GM19239 (cell line): Measurements from ENCODE around the gene THAP12.
"Not testable (repeated sequence)": the region's sequence is repeated elsewhere in the genome, so short reads cannot be mapped to it uniquely, and the experiment has no call there.

Experiments
- DNase-seq: peaks from one replicate; pipeline ENCODE4 v3.0.0; 2011; ENCODE audit warnings: low spot score; ENCODE audit not compliant: insufficient read length
- FAIRE-seq: peaks from 2 replicates; lab custom pipeline; 2011; peaks lifted over from hg19 to GRCh38; lab: Jason Lieb, UNC

The THAP12 gene, protein sequence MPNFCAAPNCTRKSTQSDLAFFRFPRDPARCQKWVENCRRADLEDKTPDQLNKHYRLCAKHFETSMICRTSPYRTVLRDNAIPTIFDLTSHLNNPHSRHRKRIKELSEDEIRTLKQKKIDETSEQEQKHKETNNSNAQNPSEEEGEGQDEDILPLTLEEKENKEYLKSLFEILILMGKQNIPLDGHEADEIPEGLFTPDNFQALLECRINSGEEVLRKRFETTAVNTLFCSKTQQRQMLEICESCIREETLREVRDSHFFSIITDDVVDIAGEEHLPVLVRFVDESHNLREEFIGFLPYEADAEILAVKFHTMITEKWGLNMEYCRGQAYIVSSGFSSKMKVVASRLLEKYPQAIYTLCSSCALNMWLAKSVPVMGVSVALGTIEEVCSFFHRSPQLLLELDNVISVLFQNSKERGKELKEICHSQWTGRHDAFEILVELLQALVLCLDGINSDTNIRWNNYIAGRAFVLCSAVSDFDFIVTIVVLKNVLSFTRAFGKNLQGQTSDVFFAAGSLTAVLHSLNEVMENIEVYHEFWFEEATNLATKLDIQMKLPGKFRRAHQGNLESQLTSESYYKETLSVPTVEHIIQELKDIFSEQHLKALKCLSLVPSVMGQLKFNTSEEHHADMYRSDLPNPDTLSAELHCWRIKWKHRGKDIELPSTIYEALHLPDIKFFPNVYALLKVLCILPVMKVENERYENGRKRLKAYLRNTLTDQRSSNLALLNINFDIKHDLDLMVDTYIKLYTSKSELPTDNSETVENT

DNA sequence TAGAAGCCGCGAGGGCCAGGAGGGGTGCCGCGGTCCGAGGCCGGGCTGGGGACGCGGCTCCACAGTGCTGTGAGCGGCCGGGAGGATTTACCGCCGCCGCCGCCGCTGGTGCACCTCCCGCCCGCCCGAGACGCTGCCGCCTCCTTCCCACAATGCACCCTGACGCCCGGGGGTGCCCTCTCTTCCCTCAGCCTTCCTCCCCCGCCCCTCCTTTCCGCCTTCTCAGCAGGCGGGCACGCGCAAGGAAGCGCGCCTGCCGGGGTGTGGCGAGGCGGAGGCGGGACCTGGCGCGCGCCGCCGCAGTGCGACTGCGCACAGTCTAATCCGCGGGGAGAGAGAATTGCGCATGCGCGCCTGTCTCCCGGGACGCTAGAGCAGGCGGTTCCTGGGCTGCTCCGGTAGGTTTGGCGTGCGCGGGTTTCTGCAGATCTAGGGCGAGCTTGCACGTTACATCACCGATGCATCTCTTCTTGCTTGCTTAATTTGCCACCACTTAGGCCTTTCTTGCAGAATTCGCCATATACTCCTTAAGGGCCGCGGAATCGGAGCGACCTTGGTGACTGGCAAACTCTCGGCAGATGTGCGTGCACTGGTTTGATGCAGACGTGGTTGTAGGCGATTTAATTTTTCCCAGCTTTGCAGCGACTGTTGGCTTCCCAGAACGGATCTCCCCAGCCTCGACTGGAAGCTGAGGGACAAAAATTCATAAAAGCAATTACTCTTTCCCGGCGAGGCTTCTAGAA, at the start of gene THAP12, which contains the start of gene GVQW3:
THAP12 (minus strand) TSS at position 156 of the 743 bp plus-strand sequence. CDS start 296 bp downstream, outside the sequence.
GVQW3 (plus strand) TSS at position 347 of the 743 bp plus-strand sequence. CDS start 506 bp downstream, outside the sequence.
- FAIRE-seq, result peak; percentile 96
- DNase-seq, result peak; percentile 93

DNA sequence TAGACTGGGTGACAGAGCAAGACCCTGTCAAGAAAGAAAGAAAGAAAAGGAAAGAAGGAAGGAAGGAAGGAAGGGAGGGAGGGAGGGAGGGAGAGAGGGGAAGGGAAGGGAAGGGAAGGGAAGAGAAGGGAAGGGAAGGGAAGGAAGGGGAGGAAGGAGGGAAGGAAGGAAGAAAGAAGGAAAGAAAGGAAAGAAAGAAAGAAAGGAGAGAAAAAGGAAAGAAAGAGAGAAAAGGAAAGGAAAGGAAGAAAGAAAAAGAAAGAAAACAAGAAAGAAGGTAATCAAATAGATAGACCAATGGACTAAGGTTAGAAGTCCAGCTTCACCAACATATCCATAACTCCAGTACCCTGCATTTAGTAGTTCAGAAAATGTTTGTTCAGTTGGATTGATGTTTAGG, 45.7 kb upstream of the THAP12 start:
- no peak for FAIRE-seq
- DNase-seq, result no peak

DNA sequence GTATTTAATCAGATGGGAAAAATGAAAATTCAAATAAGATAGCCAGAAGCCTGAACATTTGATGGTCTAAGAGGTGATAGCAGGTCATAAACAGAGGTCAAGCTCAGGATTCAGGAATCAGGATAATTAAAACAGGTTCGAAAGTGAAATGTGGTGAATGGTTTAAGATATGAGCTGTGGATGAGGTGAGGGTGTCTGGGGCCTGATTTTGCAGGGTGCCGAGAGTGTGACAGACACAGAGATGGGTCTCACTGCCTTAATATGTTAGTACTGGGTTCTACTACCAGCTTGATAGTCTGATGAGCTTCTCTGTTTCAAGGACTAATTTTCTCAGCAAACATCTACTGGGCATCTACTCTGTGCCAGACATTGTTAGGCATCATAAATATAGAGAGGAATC, 44.0 kb upstream of the THAP12 start:
- FAIRE-seq, result no peak
- no peak for DNase-seq

DNA sequence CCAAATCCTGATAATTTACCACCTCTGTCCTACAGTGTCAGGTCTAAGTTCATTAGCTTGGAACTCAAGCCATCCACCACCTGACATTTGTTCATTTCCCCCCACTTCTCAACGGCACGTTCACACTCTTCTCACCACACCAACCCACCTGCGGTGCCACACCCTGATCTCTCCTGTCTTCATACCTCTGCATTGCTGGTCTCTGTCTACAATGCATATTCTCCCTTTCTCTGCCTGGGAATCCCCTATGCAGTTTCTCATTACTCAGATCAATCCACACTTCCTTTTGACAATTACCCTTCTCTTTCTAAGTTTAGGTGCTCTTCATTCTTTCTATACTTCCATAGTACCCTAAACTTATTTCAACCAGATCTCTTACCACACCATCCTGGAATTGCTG, 43.4 kb upstream of the THAP12 start:
- no peak for DNase-seq
- no peak for FAIRE-seq

DNA sequence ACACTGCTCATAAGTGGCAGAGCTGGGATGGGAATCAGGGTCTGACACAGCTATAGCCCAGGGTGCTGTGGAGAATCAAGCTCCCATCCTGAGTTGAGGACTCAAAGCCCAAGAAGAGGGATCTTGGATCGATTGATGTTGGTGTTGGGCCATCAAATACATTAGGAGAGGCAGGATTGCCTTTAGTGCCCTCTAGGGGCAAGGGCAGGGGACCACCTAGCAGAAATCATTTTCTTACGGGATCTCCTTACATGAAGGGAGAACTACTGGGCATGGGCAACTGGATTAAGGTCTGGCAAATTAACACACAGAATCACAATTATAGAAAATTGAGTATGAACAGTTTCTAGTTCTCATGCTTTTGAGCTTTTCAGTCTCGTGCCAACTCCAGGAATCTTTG, 39.0 kb upstream of the THAP12 start:
- peak; percentile 15 for DNase-seq

DNA sequence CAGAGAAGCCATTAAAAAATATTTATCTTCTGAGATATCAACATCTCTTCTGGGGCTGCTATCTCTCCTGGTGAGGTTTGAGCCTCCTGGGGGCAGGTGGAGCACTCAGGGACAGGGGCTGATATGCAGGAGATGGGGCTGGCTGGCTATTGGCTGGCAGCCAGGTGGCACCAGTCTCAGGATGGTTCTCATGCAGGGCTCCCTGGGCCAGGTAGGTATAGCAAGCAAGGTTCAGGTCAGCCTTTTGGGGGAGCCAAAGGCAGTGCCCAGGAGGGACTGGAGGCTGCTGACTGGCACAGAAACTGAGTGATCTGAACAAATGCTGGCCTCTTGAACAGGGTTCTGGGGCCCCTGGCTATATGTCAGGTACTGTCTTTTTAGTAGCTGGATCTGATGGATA, 34.1 kb upstream of the THAP12 start:
- FAIRE-seq (no peak), DNase-seq (no peak)

More for the DNA sequence above, 39.0 kb upstream of the THAP12 start:
- no peak for FAIRE-seq

DNA sequence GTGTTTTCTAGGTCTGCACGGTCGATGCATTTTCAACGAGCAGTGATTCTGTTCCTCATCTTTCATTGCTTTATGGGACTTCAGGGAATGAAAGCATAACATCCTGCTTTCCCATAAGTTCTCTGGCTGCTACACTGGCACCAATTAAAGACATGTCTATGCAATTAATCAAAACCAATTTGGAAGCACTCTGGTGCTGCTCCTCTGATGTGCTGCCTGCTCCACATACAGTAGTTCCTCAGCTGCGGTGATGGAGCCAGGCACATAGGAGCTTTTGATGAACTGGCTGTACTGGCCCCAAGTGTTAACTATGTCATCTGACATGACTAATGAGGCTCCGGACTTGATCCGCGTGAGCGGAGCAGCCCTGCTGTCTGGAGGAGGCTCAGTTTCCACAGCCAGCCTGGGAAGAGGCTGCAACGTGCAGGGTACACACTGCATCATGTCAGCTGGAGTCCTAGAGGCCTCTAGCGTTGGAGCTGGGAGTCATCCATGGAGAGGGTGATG, 30.0 kb upstream of the THAP12 start:
- DNase-seq, result no peak
- FAIRE-seq, result no peak

DNA sequence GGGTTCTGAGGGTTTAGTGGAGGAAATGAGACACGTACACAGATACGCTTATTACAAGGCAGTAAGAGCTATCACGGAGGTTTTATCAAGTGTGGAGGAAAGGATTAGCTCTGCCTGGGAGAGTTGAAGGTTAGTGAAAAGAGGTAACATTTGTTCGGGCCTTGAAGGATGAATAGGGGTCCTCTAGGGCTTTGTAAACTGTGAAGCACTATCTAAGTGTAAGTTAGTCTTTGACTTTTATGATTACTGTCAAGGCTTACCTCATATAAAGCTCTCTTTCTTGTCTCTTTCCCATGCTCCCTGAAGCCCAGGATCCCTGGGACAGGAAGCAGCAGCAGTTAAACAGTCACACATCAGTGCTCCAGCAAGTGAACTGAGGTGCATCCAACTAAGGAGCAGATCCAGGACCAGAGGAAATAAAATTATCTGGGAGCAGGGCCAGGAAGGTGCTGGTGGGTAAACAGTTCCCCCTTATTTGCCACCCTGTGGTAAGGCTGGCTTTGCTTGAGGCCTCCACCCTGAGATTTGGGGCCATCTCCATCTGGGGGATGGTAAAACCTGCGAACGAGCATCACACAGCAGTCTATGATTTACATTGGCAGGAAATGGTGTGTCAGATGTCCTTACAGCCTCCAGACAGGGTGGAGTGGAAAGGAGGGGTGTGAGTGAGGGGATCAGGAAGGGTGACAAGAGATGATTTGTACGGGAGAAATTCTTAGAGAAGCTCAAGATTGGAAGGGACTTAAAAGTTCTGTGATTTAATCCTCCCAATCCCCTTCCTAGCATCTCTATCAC, 27.4 kb upstream of the THAP12 start:
- DNase-seq (no peak), FAIRE-seq (no peak)

DNA sequence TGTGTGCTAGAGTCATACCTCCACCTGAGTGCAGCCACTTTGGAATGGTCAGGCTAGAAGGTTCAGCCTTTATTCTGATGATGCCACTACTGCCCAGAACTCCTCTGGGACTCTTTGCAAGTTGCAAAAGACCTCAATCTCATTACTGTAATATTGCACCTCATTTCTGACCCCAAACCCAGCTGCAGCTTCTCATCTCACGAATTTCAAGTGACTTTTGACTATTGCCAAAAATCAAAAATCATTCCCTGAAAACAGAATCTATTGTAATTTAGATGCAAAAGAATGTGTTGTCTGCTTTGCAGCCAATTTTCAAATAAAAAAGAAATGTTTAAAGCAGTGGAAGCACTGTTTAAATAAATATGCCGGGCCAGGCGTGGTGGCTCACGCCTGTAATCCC, 25.4 kb upstream of the THAP12 start:
- DNase-seq (no peak), FAIRE-seq (no peak)

DNA sequence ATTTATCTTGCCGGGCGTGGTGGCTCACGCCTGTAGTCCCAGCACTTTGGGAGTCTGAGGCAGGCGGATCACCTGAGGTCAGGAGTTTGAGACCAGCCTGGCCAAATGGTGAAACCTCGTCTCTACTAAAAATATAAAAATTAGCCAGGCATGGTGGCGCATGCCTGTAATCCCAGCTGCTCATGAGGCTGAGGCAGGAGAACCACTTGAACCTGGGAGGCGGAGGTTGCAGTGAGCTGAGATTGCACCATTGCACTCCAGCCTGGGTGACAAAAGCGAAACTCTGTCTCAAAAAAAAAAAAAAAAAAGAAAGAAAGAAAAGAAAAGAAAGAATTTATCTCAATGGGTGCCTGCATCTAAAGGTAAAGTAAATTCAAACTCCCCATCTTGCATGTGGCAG, 20.6 kb upstream of the THAP12 start:
- not testable (repeated sequence) for DNase-seq, FAIRE-seq

DNA sequence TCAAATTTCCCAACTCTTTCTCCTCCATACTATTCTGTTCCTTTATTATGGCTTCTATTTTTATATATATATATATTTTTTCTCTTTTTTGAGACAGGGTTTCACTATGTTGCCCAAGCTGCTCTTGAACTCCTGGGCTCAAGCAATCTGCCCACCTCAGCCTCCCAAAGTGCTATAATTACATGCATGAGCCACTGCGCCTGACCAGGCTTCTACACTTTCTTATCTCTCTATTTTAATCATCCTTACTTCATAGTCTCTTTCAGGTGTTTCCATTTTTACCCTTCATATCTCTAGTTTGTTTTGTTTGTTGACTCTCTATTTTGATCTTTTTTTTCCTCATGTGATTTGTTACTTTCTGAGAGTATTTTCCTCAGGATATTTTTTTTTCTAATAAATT, 20.0 kb upstream of the THAP12 start:
- no peak for FAIRE-seq
- DNase-seq, result no peak

DNA sequence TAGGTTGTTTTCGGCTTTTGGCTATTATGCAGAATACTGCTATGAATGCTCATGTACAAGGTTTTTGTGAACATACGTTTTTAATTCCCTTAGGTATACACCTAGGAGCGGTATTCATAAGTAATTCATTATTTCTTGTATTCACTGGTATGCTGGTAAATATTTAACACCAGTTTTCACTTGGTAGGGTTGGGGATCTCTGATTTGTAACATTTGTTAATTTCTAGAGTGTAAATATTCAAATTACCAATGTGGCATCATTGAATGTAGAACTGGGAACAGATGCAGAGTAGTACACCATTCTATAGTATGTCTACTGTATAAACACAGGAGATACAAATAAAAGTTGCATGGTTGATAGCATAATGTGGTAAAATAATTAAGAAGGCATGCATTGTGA, 16.5 kb upstream of the THAP12 start:
- FAIRE-seq, result no peak

DNA sequence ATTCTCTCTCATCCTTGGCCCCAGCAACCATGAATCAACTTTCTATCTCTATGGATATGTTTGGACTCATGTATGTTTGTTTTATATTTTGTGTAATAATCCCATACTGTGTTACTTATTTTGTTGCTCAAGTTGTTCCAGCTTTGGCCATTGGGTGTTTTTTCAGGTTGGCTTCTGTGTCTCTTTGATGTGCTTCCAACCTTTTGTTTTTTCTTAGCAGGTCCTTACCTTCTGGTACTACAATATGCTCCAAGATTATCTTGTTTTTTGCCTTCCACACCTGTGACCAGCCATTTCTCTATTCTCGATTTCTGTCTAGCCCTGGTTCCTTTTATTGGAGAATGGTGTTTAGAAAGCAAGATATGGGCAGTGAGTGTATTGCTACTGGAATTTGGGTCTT, 14.4 kb upstream of the THAP12 start:
- no peak for DNase-seq
- no peak for FAIRE-seq

More for the DNA sequence above, 16.5 kb upstream of the THAP12 start:
- no peak for DNase-seq

DNA sequence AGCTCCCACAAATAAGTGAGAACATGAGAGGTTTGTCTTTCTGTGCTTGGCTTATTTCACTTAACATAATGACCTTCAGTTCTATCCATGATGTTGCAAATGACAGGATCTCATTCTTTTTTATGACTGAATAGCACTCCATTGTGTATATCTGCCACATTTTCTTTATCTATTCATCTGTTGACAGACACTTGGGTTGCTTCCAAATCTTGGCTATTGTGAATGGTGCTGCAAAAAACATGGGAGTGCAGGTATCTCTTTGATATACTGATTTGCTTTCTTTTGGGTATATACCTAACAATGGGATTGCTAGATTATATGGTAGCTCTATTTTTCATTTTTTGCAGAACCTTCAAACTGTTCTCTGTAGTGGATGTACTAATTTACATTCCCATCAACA, 13.5 kb upstream of the THAP12 start:
- no peak for DNase-seq
- FAIRE-seq, result no peak

DNA sequence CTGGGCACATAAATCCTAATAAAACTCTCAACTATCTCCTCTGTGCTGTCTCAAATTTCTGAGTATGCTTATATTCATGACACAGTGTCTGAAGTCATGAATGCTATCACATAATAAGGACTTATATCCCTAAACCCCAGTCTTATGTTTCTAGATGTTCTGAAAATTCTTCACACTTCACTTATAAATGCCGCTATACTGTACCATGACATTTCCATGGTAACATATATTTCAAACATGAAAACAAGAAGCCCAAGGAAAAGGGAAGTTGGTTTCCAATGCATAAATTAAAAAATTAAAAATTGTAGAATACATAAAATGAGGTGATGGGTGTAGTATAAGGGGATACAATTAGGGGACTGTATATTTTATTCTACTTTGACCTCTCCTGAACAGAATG, 11.9 kb upstream of the THAP12 start:
- DNase-seq, result no peak
- FAIRE-seq, result no peak

DNA sequence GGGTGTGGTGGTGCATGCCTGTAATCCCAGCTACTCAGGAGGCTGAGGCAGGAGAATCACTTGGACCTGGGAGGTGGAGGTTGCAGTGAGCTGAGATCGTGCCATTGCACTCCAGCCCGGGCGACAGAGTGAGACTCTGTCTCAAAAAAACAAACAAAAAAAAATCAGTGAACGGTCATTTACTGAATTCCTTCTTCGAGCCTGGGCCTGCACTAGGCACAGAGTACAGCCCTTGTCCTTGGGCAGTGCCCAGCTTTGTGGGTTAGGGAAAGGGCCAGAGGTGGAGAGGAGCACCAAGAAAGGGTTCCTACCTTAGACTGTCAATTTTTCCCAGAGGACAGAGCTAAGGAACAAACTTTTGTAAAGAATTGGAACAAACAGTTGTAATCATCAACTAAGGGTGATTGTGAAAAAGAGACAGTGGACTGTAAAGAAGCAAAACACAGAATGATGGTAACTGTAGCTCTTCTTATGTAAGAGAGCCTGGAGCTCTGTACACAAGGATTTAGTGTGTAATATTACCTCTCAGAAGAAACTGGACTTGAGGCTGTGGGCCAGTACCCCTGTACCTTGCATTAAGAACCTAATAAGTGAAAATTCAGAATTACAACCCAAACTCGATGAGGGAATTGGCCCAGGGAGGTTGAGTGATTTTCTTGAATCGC, 11.0 kb upstream of the THAP12 start:
- FAIRE-seq (no peak), DNase-seq (no peak)

DNA sequence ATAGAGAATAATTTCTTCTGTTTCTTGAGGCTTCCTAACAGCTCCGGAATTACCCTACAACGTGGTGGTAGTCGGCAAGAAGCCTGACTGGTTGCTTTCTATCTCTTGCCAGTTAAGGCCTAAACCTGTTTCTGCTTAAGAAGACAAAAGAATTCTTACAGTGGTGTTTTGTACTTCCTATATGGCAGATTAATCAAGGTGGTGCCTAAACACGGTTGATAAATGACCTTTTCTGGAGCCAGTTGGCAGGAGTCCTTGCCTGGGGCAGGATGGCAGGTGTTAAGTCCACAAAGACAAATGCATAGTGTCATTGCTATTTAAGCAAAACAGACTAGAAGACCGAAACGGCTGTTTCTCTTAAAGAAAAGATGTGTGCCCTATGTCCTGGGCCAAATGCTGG, 10.1 kb upstream of the THAP12 start:
- no peak for DNase-seq
- no peak for FAIRE-seq

DNA sequence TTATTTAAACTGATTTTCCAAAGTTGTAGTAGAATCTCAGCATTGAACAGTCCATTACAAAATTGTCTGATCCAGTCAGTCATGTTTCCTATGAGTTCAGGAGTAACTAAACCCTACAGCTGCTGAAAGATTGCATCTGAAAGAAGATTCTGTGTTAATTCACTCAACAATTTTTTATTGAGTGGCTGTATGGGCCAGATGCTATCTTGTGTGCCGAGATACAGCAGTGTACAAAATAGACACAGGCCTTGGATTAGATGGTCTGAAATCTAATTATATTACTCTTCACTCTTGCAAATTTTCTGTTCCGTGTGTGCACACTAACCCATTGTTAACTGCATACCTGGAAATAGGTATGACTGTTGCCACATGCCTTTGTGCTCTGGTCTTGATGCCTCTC, 7.5 kb upstream of the THAP12 start:
- FAIRE-seq (no peak), DNase-seq (no peak)

DNA sequence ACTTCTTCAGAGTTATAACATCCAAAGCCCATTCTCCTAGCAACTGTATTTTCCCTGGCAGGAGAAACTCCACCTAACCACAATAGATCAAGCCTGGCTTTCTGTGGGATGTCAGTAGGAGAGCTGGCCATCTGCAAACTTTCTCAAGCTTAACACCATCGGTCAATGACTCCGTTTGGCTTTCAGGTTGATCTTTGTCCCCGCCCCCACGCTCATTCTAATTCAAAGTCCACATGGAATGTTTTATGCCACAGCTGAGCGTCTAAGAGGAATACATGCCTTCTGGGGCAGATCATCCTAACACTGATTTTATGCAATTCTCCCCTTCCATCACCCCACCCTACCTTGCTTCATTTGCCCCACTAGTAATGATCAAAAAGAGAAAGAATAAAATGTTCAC, 5.0 kb upstream of the THAP12 start:
- no peak for FAIRE-seq
- DNase-seq, result no peak
